ENCODE data around the gene ZNF354C.
"Not testable (repeated sequence)": the region's sequence is repeated elsewhere in the genome, so short reads cannot be mapped to it uniquely, and the experiment has no call there.

ZNF354C gene

DNA sequence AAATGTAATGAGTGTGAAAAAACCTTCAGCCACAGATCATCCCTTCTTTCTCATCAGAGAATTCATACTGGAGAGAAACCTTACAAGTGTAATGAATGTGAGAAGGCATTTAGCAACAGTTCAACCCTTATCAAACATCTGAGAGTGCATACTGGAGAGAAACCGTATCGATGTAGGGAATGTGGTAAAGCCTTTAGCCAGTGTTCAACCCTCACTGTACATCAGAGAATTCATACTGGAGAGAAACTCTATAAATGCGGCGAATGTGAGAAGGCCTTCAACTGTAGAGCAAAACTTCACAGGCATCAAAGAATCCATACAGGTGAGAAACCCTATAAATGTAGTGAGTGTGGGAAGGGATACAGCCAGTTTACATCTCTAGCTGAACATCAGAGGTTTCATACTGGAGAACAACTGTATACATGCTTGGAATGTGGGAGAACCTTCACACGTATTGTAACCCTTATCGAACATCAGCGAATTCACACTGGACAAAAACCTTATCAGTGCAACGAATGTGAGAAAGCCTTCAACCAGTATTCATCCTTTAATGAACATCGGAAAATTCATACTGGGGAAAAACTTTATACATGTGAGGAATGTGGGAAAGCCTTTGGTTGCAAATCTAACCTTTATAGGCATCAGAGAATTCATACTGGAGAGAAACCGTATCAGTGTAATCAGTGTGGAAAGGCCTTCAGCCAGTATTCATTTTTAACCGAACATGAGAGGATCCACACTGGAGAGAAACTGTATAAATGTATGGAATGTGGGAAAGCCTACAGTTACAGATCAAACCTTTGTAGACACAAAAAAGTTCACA is 19.2 kb downstream of the ZNF354C start:
- Histone ChIP-seq H2BK5ac (ENCODE audit: low read length) (no peak overlapping the region), H3K4me3 (ENCODE audit: low read length) (peak overlapping the region; percentile 21), H3K79me1 (ENCODE audit: low read length) (no peaks in the 10 kb centered on the region), H3K4ac (ENCODE audit: low read depth, low read length) (no peak overlapping the region), H3K27me3 (ENCODE audit: insufficient read depth, low read length, poor library complexity) (no peaks in the 10 kb centered on the region), H3K79me2 (ENCODE audit: control insufficient read depth, insufficient read depth, low read length) (no peaks in the 10 kb centered on the region), H3K56ac (ENCODE audit: low read length) (no peak overlapping the region), H3K4me1 (ENCODE audit: control insufficient read depth, low read depth, low read length) (no peaks in the 10 kb centered on the region), H3K18ac (ENCODE audit: low read length) (no peak overlapping the region), H3K36me3 (ENCODE audit: control insufficient read depth, insufficient read depth, low read length) (no peaks in the 10 kb centered on the region), H4K5ac (ENCODE audit: low read length) (no peak overlapping the region), H4K8ac (ENCODE audit: low read depth, low read length) (no peak overlapping the region), H3K4me2 (ENCODE audit: low read length) (no peak overlapping the region), H3K27ac (ENCODE audit: low read depth, low read length) (no peak overlapping the region), H2AK5ac (ENCODE audit: low read length) (no peak overlapping the region), H3K9ac (ENCODE audit: low read length) (no peak overlapping the region), H2BK15ac (replicated peaks; ENCODE audit: low read depth) (no peak overlapping the region), H2BK120ac (ENCODE audit: low read depth, low read length) (no peak overlapping the region), H3K23ac (ENCODE audit: low read length) (no peak overlapping the region)
- DNase-seq = peak; percentile 4
- WGBS (ENCODE audit: extremely low coverage, insufficient coverage, low lambda C conversion rate) = no CpG with 5 or more reads among the region's 11 CpGs

DNA sequence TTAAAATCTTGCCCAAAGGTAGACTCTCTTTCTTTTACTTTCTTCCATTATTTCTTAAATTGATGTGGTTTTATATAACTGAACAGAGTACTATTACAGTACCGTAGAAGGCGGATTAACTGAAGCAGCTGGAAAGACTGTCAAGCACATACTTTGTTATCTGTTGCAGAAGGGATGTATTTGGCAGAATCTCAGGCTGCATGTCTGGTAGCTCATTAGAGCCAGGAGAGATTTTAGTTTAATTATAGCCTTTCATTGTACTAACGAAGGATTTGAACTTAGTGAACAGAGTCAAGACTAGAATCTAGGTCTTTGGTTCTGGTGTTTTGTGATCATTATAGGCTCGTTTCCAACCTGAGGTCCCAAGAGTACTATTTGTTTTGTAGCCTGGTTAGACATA is 20.6 kb downstream of the ZNF354C start:
- no peak overlapping the region for H3K4ac ChIP-seq (ENCODE audit: low read depth, low read length)
- no peak overlapping the region for H3K27ac ChIP-seq (ENCODE audit: low read depth, low read length)
- H3K4me3 ChIP-seq (ENCODE audit: low read length) = no peak overlapping the region
- H2AK5ac ChIP-seq (ENCODE audit: low read length) = no peak overlapping the region
- H3K18ac ChIP-seq (ENCODE audit: low read length) = no peak overlapping the region
- H2BK15ac ChIP-seq (replicated peaks; ENCODE audit: low read depth) = no peak overlapping the region
- no peak overlapping the region for H2BK120ac ChIP-seq (ENCODE audit: low read depth, low read length)
- H3K4me2 ChIP-seq (ENCODE audit: low read length) = no peak overlapping the region
- no peak for DNase-seq
- H3K27me3 ChIP-seq (ENCODE audit: insufficient read depth, low read length, poor library complexity) = no peaks in the 10 kb centered on the region
- H3K36me3 ChIP-seq (ENCODE audit: control insufficient read depth, insufficient read depth, low read length) = no peaks in the 10 kb centered on the region
- H3K9ac ChIP-seq (ENCODE audit: low read length) = no peak overlapping the region
- no peaks in the 10 kb centered on the region for H3K79me1 ChIP-seq (ENCODE audit: low read length)
- H3K23ac ChIP-seq (ENCODE audit: low read length) = no peak overlapping the region
- WGBS (ENCODE audit: extremely low coverage, insufficient coverage, low lambda C conversion rate) = no CpG with 5 or more reads among the region's 4 CpGs
- H2BK5ac ChIP-seq (ENCODE audit: low read length) = no peak overlapping the region
- H3K56ac ChIP-seq (ENCODE audit: low read length) = no peak overlapping the region
- no peak overlapping the region for H4K5ac ChIP-seq (ENCODE audit: low read length)
- H3K4me1 ChIP-seq (ENCODE audit: control insufficient read depth, low read depth, low read length) = no peaks in the 10 kb centered on the region
- no peak overlapping the region for H4K8ac ChIP-seq (ENCODE audit: low read depth, low read length)
- no peaks in the 10 kb centered on the region for H3K79me2 ChIP-seq (ENCODE audit: control insufficient read depth, insufficient read depth, low read length)

DNA sequence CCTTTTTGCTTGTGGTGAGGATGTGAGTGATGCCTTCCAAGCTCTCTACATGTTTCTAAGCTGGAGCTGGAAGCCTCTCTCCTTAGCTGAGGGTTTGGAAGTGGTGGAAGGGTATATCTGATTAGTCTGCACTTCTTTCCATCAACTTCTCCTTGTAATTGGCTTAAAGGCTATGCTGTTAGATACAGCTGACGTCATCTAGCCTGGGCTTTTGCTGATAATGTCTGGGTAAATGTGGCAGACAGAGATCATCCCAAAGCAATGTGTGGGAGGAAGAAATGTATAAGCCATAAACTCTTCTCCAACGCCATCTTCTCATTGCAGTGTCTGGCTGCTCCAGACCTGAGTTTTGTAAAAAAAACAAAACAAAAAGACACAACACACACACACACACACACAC is 29.3 kb downstream of the ZNF354C start:
- H3K36me3 ChIP-seq (ENCODE audit: control insufficient read depth, insufficient read depth, low read length) = no peaks in the 10 kb centered on the region
- H3K79me2 ChIP-seq (ENCODE audit: control insufficient read depth, insufficient read depth, low read length) = no peaks in the 10 kb centered on the region
- no peak overlapping the region for H2BK15ac ChIP-seq (replicated peaks; ENCODE audit: low read depth)
- no peak overlapping the region for H2AK5ac ChIP-seq (ENCODE audit: low read length)
- H4K5ac ChIP-seq (ENCODE audit: low read length) = no peak overlapping the region
- H3K23ac ChIP-seq (ENCODE audit: low read length) = no peak overlapping the region
- DNase-seq = no peak
- H3K4me1 ChIP-seq (ENCODE audit: control insufficient read depth, low read depth, low read length) = no peaks in the 10 kb centered on the region
- H3K4me2 ChIP-seq (ENCODE audit: low read length) = no peak overlapping the region
- H3K18ac ChIP-seq (ENCODE audit: low read length) = no peak overlapping the region
- H4K8ac ChIP-seq (ENCODE audit: low read depth, low read length) = no peak overlapping the region
- no peak overlapping the region for H2BK120ac ChIP-seq (ENCODE audit: low read depth, low read length)
- no peak overlapping the region for H3K4ac ChIP-seq (ENCODE audit: low read depth, low read length)
- no peak overlapping the region for H3K27ac ChIP-seq (ENCODE audit: low read depth, low read length)
- H3K79me1 ChIP-seq (ENCODE audit: low read length) = no peaks in the 10 kb centered on the region
- no CpG with 5 or more reads among the region's 2 CpGs for WGBS (ENCODE audit: extremely low coverage, insufficient coverage, low lambda C conversion rate)
- no peak overlapping the region for H2BK5ac ChIP-seq (ENCODE audit: low read length)
- H3K27me3 ChIP-seq (ENCODE audit: insufficient read depth, low read length, poor library complexity) = no peaks in the 10 kb centered on the region
- no peak overlapping the region for H3K56ac ChIP-seq (ENCODE audit: low read length)
- H3K4me3 ChIP-seq (ENCODE audit: low read length) = no peak overlapping the region
- H3K9ac ChIP-seq (ENCODE audit: low read length) = no peak overlapping the region

DNA sequence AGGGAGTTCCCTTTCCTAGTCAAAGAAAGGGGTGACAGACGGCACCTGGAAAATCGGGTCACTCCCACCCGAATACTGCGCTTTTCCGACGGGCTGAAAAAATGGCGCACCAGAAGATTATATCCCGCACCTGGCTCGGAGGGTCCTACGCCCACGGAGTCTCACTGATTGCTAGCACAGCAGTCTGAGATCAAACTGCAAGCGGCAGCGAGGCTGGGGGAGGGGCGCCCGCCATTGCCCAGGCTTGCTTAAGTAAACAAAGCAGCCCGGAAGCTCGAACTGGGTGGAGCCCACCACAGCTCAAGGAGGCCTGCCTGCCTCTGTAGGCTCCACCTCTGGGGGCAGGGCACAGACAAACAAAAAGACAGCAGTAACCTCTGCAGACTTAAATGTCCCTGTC is 41.1 kb downstream of the ZNF354C start:
- H2AK5ac ChIP-seq (ENCODE audit: low read length); H2BK15ac ChIP-seq (replicated peaks; ENCODE audit: low read depth); H4K8ac ChIP-seq (ENCODE audit: low read depth, low read length); H3K27ac ChIP-seq (ENCODE audit: low read depth, low read length); H2BK5ac ChIP-seq (ENCODE audit: low read length); H3K4me3 ChIP-seq (ENCODE audit: low read length); H3K79me2 ChIP-seq (ENCODE audit: control insufficient read depth, insufficient read depth, low read length); H4K5ac ChIP-seq (ENCODE audit: low read length); H3K27me3 ChIP-seq (ENCODE audit: insufficient read depth, low read length, poor library complexity); H3K4ac ChIP-seq (ENCODE audit: low read depth, low read length); H3K23ac ChIP-seq (ENCODE audit: low read length); H3K18ac ChIP-seq (ENCODE audit: low read length); H3K4me1 ChIP-seq (ENCODE audit: control insufficient read depth, low read depth, low read length); H3K9ac ChIP-seq (ENCODE audit: low read length); H2BK120ac ChIP-seq (ENCODE audit: low read depth, low read length); H3K56ac ChIP-seq (ENCODE audit: low read length); H3K4me2 ChIP-seq (ENCODE audit: low read length); DNase-seq; H3K79me1 ChIP-seq (ENCODE audit: low read length); H3K36me3 ChIP-seq (ENCODE audit: control insufficient read depth, insufficient read depth, low read length): not testable (repeated sequence)
- no CpG with 5 or more reads among the region's 17 CpGs for WGBS (ENCODE audit: extremely low coverage, insufficient coverage, low lambda C conversion rate)

DNA sequence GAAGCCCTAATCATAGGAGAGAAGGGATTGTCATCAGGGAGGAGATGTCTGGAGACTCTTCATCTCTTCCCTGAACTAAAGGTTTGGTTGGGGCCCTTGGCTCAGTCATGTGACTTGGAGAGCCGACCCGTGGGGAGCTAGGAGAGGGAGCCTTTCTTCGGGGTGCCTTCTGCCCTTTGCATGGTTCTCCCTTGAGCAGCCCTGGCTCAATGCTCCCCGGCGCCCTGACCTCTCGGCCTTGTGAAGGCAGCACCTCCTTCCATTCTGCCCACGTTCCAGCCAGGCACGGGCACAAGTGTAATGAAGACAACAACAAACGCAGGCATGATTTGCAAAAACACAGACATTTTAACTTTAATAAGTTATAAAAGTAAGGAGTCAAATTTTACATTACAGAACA is 50.4 kb downstream of the ZNF354C start:
- H3K23ac ChIP-seq (ENCODE audit: low read length) = no peak overlapping the region
- no peak overlapping the region for H4K5ac ChIP-seq (ENCODE audit: low read length)
- H3K79me2 ChIP-seq (ENCODE audit: control insufficient read depth, insufficient read depth, low read length) = no peaks in the 10 kb centered on the region
- no peak overlapping the region for H3K4ac ChIP-seq (ENCODE audit: low read depth, low read length)
- H3K18ac ChIP-seq (ENCODE audit: low read length) = no peak overlapping the region
- H2BK120ac ChIP-seq (ENCODE audit: low read depth, low read length) = no peak overlapping the region
- H3K4me2 ChIP-seq (ENCODE audit: low read length) = no peak overlapping the region
- H2BK15ac ChIP-seq (replicated peaks; ENCODE audit: low read depth) = no peak overlapping the region
- H2AK5ac ChIP-seq (ENCODE audit: low read length) = no peak overlapping the region
- H3K9ac ChIP-seq (ENCODE audit: low read length) = no peak overlapping the region
- WGBS (ENCODE audit: extremely low coverage, insufficient coverage, low lambda C conversion rate) = no CpG with 5 or more reads among the region's 9 CpGs
- H3K79me1 ChIP-seq (ENCODE audit: low read length) = no peaks in the 10 kb centered on the region
- no peak overlapping the region for H2BK5ac ChIP-seq (ENCODE audit: low read length)
- no peak overlapping the region for H4K8ac ChIP-seq (ENCODE audit: low read depth, low read length)
- no peaks in the 10 kb centered on the region for H3K4me1 ChIP-seq (ENCODE audit: control insufficient read depth, low read depth, low read length)
- no peak overlapping the region for H3K4me3 ChIP-seq (ENCODE audit: low read length)
- H3K27me3 ChIP-seq (ENCODE audit: insufficient read depth, low read length, poor library complexity) = no peaks in the 10 kb centered on the region
- no peak overlapping the region for H3K56ac ChIP-seq (ENCODE audit: low read length)
- H3K27ac ChIP-seq (ENCODE audit: low read depth, low read length) = no peak overlapping the region
- no peak for DNase-seq
- H3K36me3 ChIP-seq (ENCODE audit: control insufficient read depth, insufficient read depth, low read length) = no peaks in the 10 kb centered on the region
